Measurements from ENCODE around the gene LRPAP1.
"Not testable (repeated sequence)": the region's sequence is repeated elsewhere in the genome, so short reads cannot be mapped to it uniquely, and the experiment has no call there.

GRCh38 chr4:3562127-3562526 is 29.9 kb upstream of the LRPAP1 start:
- not testable (repeated sequence) for TF ChIP-seq CTCF, POLR2A (IDR thresholded peaks at IDR 0.05)
